Muscle of arm (tissue), 12 donors: Measurements from ENCODE around the gene STAT2. TPM values are rescaled to one million over a fixed set of nuclear protein-coding genes. Genes with fewer than 3 reads are reported as not detected.
"Not testable (repeated sequence)": the region's sequence is repeated elsewhere in the genome, so short reads cannot be mapped to it uniquely, and the experiment has no call there.

ENCODE experiments used
- DNase-seq: peaks from one replicate; pipeline ENCODE4 v3.0.0-alpha.2; 2013
- polyA plus RNA-seq, 12 donors: library from polyadenylated mRNA; unstranded; fragments of 120-200 nt; gene quantifications; one replicate each; pipeline ENCODE4 v1.2.1, GENCODE V29; 2013; ENCODE audit not compliant: insufficient read length in 12 of 12

Gene STAT2
- polyA plus RNA-seq, 12 donors: 33.4 to 116 (median 56.4) TPM; not detected in 1

DNA sequence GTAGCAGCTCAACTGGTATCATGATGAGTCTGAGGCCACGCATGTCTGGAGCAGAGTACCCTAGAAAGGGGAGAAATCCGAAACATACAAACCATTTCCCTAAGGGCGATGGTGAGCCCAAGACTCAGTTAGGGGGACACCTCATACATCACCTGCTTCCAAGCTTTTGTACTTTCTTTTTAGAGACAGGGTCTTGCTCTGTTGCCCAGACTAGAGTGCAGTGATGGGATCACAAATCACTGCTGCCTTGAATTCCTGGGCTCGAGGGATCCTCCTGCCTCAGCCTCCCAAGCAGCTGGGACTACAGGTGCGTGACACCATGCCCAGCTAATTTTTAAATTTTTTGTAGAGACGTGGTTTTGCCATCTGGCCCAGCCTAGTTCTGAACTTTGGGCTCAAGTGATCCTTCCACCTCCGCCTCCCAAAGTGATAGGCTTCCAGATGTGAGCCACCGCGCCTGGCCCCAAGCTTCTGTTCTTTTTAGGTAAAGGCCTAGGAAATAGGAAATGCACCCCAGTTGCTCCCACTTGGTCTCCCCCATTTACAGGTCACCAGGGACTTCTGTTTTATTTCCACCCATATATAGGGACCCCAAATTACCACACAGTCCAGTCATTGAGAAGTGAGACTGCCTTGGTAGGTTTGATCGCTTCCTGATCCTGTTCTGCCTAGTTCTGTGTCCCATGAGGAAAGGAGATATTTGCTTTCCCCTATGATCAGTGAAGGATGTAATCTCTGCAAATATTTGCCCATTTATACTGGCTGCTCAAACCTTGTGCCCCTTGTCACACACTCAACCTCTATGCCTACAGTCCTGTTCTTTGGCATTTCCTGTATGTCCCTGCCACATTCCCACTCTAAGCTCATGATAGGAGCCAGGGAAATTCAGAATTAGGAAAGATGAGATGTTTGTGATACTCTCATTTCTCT is 2.5 kb upstream of the STAT2 start, which contains the start of gene APOF:
Gene APOF, minus strand, starts transcription at position 728 of the 930 bp plus-strand sequence. Its CDS starts 112 bp downstream, at position 616.
- no peak for DNase-seq

DNA sequence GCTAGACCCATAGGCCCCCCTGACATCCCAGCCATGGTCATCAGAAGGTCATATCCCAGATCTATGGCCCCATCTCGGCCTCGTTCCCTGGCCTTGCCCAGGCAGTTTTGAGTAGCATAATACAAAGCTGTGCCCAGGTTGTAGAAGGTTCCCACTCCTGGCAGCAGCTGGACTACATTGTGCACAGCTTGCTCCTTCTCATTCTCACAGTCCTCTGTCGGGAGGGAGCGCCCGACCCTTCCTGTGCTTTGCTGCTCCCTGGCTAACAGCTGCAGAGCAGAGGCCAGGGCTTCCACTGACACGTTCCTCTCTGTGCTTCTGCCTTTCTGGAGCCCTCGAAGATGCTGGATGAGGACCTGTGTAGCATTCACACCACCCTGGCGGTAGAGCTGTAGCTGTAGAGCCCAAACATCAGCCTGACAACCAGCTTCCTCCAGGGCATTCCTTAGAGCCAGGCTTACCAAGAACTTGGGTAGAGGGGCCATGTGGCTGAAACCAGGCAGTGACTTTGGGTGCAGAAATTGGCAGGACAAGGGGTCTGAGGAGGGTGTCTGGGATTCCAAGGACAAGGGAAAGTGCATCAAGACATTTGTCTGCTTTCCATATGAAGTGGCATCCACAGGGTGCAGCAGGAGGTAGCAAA is 1.7 kb upstream of the STAT2 start:
- no peak for DNase-seq

DNA sequence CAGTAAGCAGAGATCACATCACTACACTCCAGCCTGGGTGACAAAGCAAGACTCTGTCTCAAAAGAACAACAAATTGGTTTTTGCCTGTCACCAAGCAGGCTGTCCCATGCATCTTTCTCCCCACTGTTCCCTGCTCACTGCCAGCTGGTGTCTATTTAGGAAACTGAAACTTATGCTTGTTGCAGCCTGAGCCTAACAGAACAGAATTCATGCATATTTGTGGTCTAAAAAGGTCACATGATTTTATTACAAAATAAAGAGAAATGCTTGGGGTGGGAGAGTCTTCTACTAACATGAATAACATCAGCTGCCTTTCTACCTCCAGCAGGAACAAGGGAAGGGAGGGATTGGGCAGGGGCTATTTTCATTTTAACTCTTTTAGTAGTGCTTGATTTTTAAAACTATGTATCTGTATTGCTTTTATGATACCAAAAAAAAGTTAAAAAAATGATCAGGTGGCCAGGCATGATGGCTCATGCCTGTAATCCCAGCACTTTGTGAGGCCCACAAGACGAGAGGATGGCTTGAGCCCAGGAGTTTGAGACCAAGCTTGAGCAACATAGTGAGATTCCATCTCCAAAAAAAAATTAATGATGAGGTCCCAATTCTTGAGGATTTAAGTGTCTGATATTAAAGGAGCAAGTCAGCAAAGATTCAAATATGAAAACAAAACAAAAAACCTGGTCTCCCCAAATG is 923 bp downstream of the STAT2 start:
- DNase-seq: peak; percentile 11

DNA sequence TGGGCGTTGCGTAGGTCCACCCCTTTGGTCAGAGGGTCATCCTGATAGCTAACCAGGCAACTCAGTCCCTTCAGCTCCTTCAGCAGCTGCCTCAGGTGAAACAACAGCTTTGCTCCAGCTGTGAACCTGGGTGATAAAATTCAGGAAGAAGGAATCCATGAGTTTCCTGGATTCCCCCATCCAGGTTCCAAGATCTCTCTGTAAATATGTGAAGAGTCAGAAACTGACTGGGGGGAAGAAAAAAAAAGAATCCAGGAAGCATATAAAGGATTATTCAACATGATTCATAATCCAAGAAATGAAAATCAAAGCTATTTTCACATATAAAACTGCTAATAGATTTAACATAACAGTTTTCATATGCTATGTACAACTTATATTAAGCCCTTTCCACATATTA is 8.6 kb downstream of the STAT2 start:
- no peak for DNase-seq

DNA sequence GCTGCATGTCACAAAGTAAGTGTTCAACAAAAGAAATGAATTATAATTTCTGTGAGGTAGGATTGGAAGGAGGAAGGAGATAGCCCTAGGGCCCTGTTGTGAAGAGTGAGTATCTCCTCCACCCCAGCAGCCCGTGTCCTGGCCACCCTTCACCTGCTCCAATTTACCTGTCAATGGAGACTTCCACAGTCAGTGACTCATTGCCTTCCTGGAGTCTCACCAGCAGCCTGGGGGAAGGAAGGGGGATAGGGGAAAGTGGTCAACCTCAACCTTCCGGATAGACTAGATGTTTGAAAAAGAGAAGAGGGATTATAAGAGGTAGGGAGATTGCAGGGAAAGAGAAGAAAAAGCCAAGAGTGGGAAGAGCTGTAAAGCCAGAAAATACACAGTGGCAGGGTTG is 9.2 kb downstream of the STAT2 start:
- no peak for DNase-seq

DNA sequence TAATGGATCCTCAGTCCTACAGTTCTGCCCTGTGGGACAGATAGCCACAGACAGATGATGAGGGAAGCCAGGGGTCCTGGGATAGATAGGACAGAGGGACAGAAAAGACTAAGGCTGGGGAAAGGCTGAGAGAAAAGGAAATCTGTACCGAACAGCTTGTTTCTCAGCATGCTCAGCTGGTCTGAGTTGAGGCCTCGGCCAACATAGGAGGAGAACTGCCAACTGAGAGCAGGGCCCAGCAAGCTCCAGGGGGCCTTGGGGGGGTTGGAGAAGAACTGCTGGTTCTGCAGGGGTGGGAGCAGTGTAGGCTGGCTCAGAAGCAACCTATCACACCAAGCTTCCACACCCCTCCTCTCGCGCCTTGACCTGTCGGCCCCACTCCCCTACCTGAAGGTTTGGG is 11.1 kb downstream of the STAT2 start:
- no peak for DNase-seq

DNA sequence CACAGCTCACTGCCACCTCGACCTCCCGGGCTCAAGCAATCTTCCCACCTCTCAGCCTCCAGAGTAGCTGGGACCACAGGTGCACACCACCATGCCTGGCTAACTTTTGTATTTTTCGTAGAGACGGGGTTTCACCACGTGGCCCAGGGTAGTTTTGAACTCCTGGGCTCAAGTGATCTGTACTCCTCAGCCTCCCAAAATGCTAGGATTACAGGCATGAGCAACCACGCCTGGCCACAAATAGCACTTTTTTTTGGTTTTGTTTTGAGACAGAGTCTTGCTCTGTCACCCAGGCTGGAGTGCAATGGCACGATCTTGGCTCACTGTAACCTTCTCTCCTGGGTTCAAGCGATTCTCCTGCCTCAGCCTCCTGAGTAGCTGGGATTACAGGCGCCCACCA is 12.7 kb downstream of the STAT2 start:
- DNase-seq: not testable (repeated sequence)

DNA sequence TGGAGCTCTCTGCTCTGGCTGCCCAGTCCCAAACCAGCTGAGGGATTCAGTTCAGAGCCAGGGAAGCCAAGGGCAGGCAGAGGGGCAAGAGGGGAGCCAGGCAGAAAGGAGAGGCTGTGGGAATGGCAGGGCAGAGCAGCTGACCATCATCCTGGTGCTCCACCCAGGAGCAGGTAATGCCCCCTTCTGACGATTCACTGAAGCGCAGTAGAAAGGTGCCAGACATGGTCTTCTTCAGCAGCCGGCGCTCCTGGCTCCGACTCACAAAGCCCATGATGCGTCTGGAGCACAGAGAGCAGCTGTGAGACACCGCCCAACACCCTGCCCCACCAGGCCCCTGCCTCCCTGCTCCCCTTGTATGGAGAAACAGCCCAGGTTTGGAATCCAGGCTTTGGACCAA is 13.2 kb downstream of the STAT2 start:
- DNase-seq: no peak

DNA sequence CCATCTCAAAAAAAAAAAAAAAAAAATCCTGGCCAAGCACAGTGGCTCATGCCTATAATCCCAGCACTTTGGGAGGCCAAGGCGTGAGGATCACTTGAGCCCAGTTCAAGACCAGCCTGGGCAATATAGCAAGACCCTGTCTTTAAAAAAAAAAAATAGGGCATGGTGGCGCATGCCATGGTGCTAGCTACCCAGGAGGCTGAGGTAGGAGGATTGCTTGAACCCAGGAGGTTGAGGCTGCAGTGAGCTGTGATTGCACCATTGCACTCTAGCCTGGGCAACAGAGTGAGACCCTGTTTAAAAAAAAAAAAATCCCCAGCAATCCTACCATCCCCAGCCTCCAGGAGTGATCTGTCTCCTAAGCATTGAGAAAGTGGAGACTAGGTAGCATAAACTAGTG is 17.6 kb downstream of the STAT2 start:
- not testable (repeated sequence) for DNase-seq

DNA sequence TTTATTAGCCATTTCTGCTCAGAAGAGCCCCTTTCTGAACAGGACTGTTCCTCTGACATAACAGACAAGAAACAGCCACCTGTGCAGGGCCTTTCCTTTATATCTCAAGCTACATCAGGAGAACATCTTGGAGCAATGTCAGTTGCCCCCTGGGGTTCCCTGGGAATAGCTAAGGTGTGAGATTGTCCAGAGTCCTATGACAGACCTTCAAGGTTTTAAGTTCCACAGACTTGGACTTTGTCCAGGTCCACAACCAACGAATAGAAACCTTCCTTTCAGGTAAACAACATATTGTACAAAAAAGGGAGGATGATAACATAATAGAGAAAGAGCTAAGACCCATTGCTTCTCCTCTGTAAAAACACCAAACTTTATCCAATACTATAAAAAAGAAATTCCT is 18.3 kb downstream of the STAT2 start:
- no peak for DNase-seq

DNA sequence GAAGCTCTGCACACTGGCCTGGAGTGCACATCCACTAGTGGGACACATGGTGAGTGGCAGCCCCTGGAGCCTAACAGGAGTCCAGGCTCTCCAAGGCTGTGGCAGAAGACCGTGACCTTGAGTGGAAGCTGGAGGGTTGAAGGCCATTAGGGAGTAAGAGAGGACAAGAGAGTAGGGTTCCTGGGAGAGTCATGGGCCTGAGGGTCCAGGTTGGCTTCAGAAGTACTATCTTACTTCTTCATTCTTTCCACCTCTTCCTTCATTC is 20.8 kb downstream of the STAT2 start:
- DNase-seq: no peak

DNA sequence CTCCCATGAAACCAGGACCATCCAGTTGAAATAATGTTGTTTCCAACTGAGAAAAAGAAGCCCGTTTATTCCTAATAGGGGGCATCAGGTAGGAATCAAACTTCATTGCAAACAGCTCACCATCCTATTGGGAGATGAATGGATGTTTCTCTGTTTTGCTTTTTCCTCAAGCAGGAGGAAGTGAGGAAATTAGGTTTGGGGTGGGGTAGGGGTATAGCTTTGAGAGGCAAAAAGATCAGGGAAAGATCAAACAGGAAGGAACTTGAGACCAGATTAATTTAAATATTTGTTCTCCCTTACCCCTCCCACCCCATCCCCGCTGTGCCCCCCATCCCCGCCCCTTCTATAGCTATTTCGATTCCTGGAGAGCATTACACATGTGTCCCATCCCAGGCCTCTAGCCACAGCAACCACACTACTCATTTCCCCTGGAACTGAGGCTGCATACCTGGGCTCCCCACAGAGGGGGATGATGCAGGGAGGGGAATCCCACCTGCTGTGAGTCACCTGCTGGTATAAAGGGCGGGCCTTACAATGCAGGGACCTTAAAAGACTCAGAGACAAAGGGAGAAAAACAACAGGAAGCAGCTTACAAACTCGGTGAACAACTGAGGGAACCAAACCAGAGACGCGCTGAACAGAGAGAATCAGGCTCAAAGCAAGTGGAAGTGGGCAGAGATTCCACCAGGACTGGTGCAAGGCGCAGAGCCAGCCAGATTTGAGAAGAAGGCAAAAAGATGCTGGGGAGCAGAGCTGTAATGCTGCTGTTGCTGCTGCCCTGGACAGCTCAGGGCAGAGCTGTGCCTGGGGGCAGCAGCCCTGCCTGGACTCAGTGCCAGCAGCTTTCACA is 21.4 kb downstream of the STAT2 start, which contains the start of gene IL23A:
Gene IL23A, plus strand, starts transcription at position 577 of the 850 bp plus-strand sequence. Its CDS starts 161 bp downstream, at position 738.
- DNase-seq: no peak

DNA sequence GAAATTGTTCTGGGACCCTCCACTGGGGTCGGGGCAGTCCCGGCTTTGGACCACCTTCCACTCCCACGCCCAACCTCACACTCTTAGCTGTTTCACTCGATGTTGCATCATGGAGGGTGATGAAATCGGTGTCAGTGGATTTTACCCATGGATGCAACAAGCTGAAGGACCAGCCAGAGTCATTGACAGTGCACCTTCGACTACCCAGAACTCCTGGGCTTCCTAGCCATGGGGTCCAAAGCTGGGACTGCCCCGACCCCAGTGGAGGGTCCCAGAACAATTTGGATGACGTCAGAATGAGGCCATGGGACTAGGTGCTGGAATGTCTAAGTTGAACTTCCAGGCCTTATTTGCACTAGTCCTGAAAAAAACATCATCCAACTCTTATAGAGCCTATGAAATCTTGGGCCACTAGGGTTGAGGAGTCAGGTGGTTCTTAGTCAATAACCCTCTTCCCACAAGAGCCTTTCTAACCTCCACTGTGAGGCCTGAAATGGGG is 22.1 kb downstream of the STAT2 start:
- no peak for DNase-seq

DNA sequence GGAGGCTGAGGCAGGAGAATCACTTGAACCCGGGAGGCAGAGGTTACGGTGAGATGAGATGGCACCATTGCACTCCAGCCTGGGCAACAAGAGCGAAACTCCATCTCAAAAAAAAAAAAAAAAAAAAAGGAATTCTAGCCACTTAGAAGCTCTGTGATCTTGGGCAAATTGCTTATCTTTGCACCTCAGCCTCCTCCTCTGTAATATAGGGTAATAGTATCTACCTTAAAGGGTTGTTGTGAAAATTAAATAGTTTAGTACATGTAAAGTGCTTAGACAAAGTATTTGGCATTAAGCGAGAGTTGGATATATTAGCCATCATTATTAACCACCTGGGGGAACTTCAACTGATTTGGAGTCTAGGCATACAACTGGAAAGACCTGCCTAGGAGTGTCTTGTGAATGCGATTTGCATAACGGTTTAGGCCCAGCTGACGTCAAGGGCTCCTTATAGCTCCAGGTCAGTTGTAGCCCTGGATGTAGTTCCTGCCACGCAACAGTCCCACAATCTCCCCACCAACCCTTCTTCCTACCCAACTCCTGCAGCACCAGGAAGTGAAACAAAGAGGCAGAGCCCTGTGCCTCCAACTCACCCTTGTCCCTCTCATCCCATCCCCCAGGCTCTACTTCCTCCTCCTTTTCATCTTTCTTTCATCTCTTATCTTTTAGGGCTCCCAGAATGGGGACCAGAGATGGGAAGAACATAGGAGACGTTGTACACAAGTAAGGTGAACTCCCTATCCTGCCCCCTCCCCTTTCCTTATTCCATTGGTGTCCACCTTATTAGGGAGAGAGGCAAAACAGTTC is 23.3 kb downstream of the STAT2 start:
- DNase-seq: no peak

DNA sequence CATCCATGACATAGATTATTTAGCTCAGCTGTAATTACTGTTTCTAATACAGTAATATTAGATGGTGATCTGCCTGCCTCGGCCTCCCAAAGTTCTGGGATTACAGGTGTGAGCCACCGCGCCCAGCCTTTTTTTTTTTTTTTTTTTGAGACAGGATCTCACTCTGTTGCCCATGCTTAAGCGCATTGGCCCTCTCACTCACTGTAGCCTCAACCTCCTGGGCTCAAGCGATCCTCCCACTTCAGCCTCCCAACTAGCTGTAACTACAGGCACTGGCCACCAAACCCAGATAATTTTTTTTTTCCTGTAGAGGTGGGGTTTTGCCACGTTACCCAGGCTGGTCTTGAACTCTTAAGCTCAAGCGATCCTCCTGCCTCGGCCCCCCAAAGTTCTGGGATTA is 24.4 kb downstream of the STAT2 start:
- DNase-seq: not testable (repeated sequence)

DNA sequence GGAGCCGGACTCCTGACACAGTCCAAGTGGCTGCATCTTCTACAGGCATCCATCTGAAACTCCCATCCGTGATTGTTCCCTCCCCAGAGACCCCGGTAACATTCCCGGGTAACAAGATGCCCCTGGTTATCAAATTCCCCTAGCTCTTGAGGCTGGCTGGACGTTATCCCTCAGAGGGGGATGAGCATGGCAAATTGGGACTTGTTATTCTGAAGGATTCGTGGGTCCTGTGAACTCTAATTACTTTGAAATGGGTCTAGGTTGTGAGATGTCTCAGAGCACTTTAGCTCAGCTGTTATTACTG is 25.5 kb downstream of the STAT2 start:
- DNase-seq: no peak

DNA sequence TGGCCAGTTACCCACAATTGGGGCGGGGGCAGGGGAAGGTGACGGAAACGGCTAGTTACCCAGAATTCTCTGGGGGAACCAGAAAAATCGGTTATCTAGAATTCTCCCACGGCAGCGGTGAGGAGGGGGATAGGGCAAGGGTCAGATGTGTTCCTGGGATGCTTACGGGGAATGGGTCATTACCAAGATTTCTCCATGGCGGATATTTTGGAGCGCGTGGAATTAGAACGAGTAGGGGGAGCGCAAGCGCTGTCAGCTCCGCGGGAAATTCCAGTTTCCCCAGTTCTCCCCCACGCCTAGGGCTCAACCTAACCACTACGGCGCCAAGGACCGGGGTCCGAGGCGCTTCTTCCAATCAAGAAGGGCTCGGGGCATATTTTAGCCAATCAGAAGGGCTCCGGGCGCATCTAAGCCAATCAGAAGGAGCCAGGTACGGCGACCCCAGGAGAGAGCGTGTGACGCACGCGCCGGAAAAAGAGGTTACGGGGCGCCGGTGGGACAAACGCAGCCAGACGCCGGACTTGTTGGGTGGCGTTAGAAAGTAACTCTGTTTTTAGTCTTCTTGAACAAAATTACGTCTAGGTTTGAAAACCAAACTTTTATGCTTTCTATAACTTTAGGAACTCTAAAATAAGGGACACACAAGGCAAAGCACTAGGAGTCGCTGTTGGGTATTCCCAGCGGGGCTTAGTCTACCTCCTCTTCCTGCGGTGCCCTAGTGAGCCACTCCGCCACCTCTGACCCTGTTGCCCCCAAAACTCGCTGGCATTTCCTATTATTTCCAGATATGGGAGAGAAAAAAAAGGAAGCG is 26.0 kb downstream of the STAT2 start, which contains the start of gene PAN2:
Gene PAN2, minus strand, starts transcription at position 322 of the 811 bp plus-strand sequence. CDS start 906 bp downstream, outside the sequence.
- peak; percentile 97 for DNase-seq

DNA sequence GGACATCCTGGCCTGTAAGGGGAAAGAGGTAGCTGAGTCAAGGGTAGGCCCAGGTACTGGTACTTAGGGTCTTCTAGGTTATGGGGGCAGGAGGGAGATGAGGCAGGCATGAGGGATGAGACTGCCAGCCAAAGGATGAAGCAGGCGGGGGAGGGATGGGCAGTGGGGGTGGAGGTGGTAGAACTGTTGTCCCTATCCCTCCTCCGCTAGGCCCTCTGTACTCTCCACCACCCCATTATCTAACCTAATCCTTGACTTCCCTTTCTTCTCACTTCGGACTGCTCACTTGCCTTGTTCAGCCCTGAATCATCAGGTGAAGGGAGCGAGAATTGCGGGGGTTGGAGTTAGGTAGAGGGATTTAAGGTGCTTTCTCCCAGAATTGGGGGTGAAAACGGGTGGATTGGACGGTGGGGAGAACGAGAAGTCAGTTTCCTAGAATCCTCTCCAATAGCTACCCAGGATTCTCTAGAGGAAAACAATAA is 26.7 kb downstream of the STAT2 start:
- DNase-seq: no peak

DNA sequence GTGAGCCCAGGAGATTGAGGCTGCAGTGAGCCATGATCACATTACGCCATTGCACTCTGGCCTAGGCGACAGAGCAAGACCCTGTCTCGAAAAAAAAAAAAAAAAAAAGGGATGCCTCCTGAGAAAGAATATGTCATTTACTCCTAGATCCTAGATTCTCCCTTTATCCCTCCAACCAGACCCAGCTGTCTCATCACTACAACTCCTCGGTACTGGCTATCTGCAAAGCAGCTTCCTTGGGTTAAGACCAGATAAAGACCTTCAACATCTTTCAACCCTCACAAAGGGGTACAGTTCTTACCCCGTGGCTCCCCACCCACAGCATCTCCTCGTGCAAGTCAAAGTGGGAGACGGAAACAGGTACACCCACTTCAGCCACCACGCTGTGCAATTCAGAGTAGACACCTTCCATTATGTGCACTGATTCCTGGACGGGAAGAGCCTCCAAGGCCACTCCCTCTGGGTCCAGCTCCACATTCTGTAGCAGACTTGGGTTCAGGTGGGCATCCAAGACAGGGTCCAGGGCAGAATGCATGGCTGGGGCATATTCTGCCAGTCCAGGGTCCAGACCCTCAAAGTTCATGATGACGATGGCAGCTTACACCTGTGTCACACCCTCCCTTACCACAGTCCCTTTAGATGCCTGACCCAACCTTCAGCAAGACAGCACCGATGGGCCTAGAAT is 27.3 kb downstream of the STAT2 start:
- no peak for DNase-seq
